MM.1S (cell line): ENCODE data around the gene ACAA2.

Experiments
- DNase-seq: peaks from one replicate; pipeline ENCODE4 v3.0.0-alpha.2; 2015
- H2AFZ ChIP-seq: fragments of 300-600 bp; sonication (generic); 2 replicates; pipeline ENCODE4 v1.6.0; 2016; ENCODE audit warnings: antibody characterized with exemption, low read length
- H3F3A ChIP-seq: fragments of 300-600 bp; sonication (generic); 2 replicates; pipeline ENCODE4 v1.6.1; 2016; ENCODE audit warnings: mild to moderate bottlenecking, antibody characterized with exemption, low read length, moderate library complexity, mixed read lengths; ENCODE audit not compliant: insufficient read depth
- H3K27ac ChIP-seq: fragments of 300-600 bp; sonication (generic); 2 replicates; pipeline ENCODE4 v1.5.1; 2016; ENCODE audit warnings: mild to moderate bottlenecking, low read length
- H3K27me3 ChIP-seq: fragments of 300-600 bp; sonication (generic); replicated peaks from 2 replicates; pipeline ENCODE4 v1.6.0; 2016; ENCODE audit warnings: low read length; ENCODE audit not compliant: insufficient read depth
- H3K36me3 ChIP-seq: fragments of 300-600 bp; sonication (generic); replicated peaks from 2 replicates; pipeline ENCODE4 v1.6.1; 2016; ENCODE audit warnings: mild to moderate bottlenecking, low read length, mixed read lengths; ENCODE audit not compliant: insufficient read depth
- H3K4me1 ChIP-seq: fragments of 300-600 bp; sonication (generic); 2 replicates; pipeline ENCODE4 v1.6.1; 2016; ENCODE audit warnings: low read length, mixed read lengths
- H3K4me2 ChIP-seq: fragments of 300-600 bp; sonication (generic); 2 replicates; pipeline ENCODE4 v1.6.0; 2016; ENCODE audit warnings: low read depth, low read length
- H3K4me3 ChIP-seq: fragments of 300-600 bp; sonication (generic); 2 replicates; pipeline ENCODE4 v1.5.1; 2016; ENCODE audit warnings: low read length, mixed read lengths
- H3K79me2 ChIP-seq: fragments of 300-600 bp; sonication (generic); 2 replicates; pipeline ENCODE4 v1.6.1; 2016; ENCODE audit warnings: mixed run types, low read length, mixed read lengths
- H3K9ac ChIP-seq: fragments of 300-600 bp; sonication (generic); 2 replicates; pipeline ENCODE4 v1.6.1; 2016; ENCODE audit warnings: low read length, mixed read lengths
- H3K9me2 ChIP-seq: fragments of 300-600 bp; sonication (generic); replicated peaks from 2 replicates; pipeline ENCODE4 v1.6.1; 2016; ENCODE audit warnings: mild to moderate bottlenecking, low read length, mixed read lengths; ENCODE audit not compliant: insufficient read depth
- H3K9me3 ChIP-seq: fragments of 300-600 bp; sonication (generic); replicated peaks from 2 replicates; pipeline ENCODE4 v1.6.1; 2016; ENCODE audit warnings: mild to moderate bottlenecking, low read length, mixed read lengths; ENCODE audit not compliant: insufficient read depth
- H4K20me1 ChIP-seq: fragments of 300-600 bp; sonication (generic); 2 replicates; pipeline ENCODE4 v1.6.1; 2016; ENCODE audit warnings: mild to moderate bottlenecking, low read length, moderate library complexity, mixed read lengths; ENCODE audit not compliant: insufficient read depth
- CTCF ChIP-seq: fragments of 300-600 bp; sonication (generic); IDR thresholded peaks from 2 replicates; pipeline ENCODE4 v1.5.1; 2016; ENCODE audit warnings: antibody characterized with exemption, low read length, mixed read lengths
- EZH2 ChIP-seq: fragments of 300-600 bp; sonication (generic); optimal IDR thresholded peaks from 2 replicates; pipeline ENCODE3; 2017; ENCODE audit warnings: low read depth, mild to moderate bottlenecking, antibody characterized with exemption, low read length, mixed read lengths
- EZH2phosphoT487 ChIP-seq: fragments of 300-600 bp; sonication (generic); IDR thresholded peaks from 2 replicates; pipeline ENCODE4 v1.6.1; 2018; ENCODE audit warnings: antibody characterized with exemption, low read length

The ACAA2 gene

GRCh38 chr18:49733896-49734585 is 79.3 kb downstream of the ACAA2 start:
- Histone ChIP-seq H3K4me2 (no peak overlapping the region), H3K36me3 (no peaks in the 10 kb centered on the region), H3F3A (no peaks in the 10 kb centered on the region; the same call in 1 of the 2 replicates), H3K79me2 (no peaks in the 10 kb centered on the region), H3K9me3 (no peaks in the 10 kb centered on the region), H2AFZ (no peak overlapping the region), H3K27me3 (no peaks in the 10 kb centered on the region), H3K9ac (no peak overlapping the region), H3K9me2 (no peaks in the 10 kb centered on the region), H3K4me1 (peaks cover 15% of the 10 kb centered on the region), H3K27ac (no peak overlapping the region), H3K4me3 (no peak overlapping the region), H4K20me1 (no peaks in the 10 kb centered on the region)
- peak; percentile 24 for DNase-seq
- TF ChIP-seq CTCF (no peak), EZH2 (no peak), EZH2phosphoT487 (no peak)

GRCh38 chr18:49733321-49733720 is 80.0 kb downstream of the ACAA2 start:
- H3F3A ChIP-seq, result no peaks in the 10 kb centered on the region; the same call in 1 of the 2 replicates
- H4K20me1 ChIP-seq, result no peaks in the 10 kb centered on the region
- no peaks in the 10 kb centered on the region for H3K9me3 ChIP-seq
- no peak overlapping the region for H3K27ac ChIP-seq
- no peaks in the 10 kb centered on the region for H3K36me3 ChIP-seq
- H3K4me3 ChIP-seq, result no peak overlapping the region
- DNase-seq, result no peak
- TF ChIP-seq CTCF (no peak), EZH2phosphoT487 (no peak), EZH2 (no peak)
- H3K79me2 ChIP-seq, result no peaks in the 10 kb centered on the region
- no peaks in the 10 kb centered on the region for H3K9me2 ChIP-seq
- no peaks in the 10 kb centered on the region for H3K27me3 ChIP-seq
- H3K4me2 ChIP-seq, result no peak overlapping the region
- peaks cover 15% of the 10 kb centered on the region for H3K4me1 ChIP-seq
- H3K9ac ChIP-seq, result no peak overlapping the region
- no peak overlapping the region for H2AFZ ChIP-seq
